ENCODE measurements around the gene PLEKHS1. TPM values are rescaled to one million over a fixed set of nuclear protein-coding genes. Genes with fewer than 3 reads are reported as not detected.

Gene PLEKHS1
- total RNA-seq, 4 donors from 2014 or later, result 0.12 to 1.1 TPM; not detected in 2

GRCh38 chr10:113746217-113746957 is 5.1 kb upstream of the PLEKHS1 start:
- TF ChIP-seq CTCF (IDR thresholded peaks at IDR 0.05) (no peak), POLR2AphosphoS5 (IDR thresholded peaks at IDR 0.05) (no peak), EP300 (IDR thresholded peaks at IDR 0.05) (no peak), POLR2A (IDR thresholded peaks at IDR 0.05) (no peak)
- H3K9me3 ChIP-seq, result no peaks in the 10 kb centered on the region
- no peaks in the 10 kb centered on the region for H3K36me3 ChIP-seq
- ATAC-seq, result no peak
- no peaks in the 10 kb centered on the region for H3K27me3 ChIP-seq
- no peak overlapping the region for H3K4me3 ChIP-seq
- peaks cover 0 to 4% (median 0%) of the 10 kb centered on the region in 3 donors for H3K4me1 ChIP-seq
- no peak overlapping the region for H3K27ac ChIP-seq
- 59% methylated on average over 3 of the region's 3 CpGs; no CpG with 5 or more reads in 1 of the 2 donors for WGBS, 2 donors (ENCODE audit: low coverage in 1 of 2)

DNA sequence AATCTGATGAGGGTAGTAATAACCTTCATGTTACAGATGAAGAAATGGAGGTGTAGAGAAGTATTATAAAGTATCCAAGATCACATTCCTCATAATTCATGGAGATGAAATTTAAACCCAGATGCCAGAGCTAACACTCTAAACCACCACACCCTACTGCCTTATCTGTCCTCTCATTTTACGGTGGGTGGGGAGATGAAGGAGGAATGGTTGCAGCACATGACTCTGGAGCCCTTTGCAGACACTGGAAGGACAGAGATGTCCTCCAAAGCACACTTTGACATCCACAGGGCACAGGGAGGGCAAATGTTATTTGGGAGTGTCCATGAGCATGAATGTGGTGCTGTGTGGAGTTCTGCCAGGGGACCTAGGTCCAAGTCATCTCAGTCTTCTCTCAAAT is 1.1 kb downstream of the PLEKHS1 start:
- ATAC-seq, result no peak
- no peaks in the 10 kb centered on the region for H3K36me3 ChIP-seq
- no peak for TF ChIP-seq POLR2A (IDR thresholded peaks at IDR 0.05)
- TF ChIP-seq CTCF (IDR thresholded peaks at IDR 0.05), result no peak
- TF ChIP-seq POLR2AphosphoS5 (IDR thresholded peaks at IDR 0.05), result no peak
- TF ChIP-seq EP300 (IDR thresholded peaks at IDR 0.05), result no peak
- no peak overlapping the region for H3K4me3 ChIP-seq
- H3K4me1 ChIP-seq, result no peaks in the 10 kb centered on the region
- no peak overlapping the region for H3K27ac ChIP-seq
- H3K9me3 ChIP-seq, result no peaks in the 10 kb centered on the region
- 86 to 100% methylated on average over 1 of the region's 1 CpG for WGBS, 2 donors (ENCODE audit: low coverage in 1 of 2)
- H3K27me3 ChIP-seq, result no peaks in the 10 kb centered on the region

DNA sequence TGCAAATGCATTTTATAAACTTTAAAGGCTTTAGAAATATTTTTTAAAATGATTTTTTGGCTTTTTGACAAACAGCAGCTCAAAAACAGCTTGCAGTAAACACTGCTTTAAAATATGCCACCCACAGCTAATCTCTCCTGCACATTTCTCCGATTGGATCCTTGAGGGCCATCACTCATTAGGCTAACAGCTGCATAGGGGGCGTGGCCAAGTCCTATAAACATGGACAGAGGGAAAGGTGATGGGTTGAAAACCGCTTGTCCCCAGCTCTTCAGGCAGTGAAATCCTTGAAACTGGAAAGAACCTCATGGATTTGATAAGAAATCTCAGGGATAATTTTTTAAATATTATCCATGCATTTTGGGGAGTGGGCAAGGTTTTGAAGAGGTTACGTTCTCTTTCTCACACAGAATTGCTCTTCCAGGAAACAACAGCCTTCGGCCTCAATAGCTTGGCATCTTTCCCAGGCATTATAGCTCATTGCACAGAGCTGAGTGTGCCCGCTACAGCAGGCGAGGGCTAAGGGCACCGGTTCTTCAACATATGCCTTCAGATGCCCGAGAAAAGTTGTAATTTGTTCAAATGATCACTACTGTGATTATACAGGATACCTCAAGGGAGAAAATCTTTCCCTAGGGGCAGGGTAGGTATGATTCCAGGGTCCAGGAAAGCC is 1.7 kb downstream of the PLEKHS1 start:
- Histone ChIP-seq H3K4me3 (no peak overlapping the region), H3K4me1 (no peaks in the 10 kb centered on the region), H3K27ac (no peak overlapping the region), H3K36me3 (no peaks in the 10 kb centered on the region), H3K9me3 (no peaks in the 10 kb centered on the region), H3K27me3 (no peaks in the 10 kb centered on the region)
- TF ChIP-seq POLR2A (IDR thresholded peaks at IDR 0.05) (no peak), POLR2AphosphoS5 (IDR thresholded peaks at IDR 0.05) (no peak), EP300 (IDR thresholded peaks at IDR 0.05) (no peak), CTCF (IDR thresholded peaks at IDR 0.05) (no peak)
- ATAC-seq, result no peak
- WGBS, 2 donors (ENCODE audit: low coverage in 1 of 2), result 50% methylated on average over 7 to 8 of the region's 9 CpGs

- H3K27me3 ChIP-seq, result no peaks in the 10 kb centered on the region
- no peak for ATAC-seq
- 85 to 90% methylated on average over 2 of the region's 3 CpGs for WGBS, 2 donors (ENCODE audit: low coverage in 1 of 2)
- TF ChIP-seq EP300 (IDR thresholded peaks at IDR 0.05) (no peak), CTCF (IDR thresholded peaks at IDR 0.05) (no peak)
- H3K4me1 ChIP-seq, result no peaks in the 10 kb centered on the region
- H3K4me3 ChIP-seq, result no peak overlapping the region
- H3K27ac ChIP-seq, result no peak overlapping the region
- no peaks in the 10 kb centered on the region for H3K9me3 ChIP-seq
- no peaks in the 10 kb centered on the region for H3K36me3 ChIP-seq
Observed at GRCh38 chr10:113754125-113754524, 2.6 kb downstream of the PLEKHS1 start.

DNA sequence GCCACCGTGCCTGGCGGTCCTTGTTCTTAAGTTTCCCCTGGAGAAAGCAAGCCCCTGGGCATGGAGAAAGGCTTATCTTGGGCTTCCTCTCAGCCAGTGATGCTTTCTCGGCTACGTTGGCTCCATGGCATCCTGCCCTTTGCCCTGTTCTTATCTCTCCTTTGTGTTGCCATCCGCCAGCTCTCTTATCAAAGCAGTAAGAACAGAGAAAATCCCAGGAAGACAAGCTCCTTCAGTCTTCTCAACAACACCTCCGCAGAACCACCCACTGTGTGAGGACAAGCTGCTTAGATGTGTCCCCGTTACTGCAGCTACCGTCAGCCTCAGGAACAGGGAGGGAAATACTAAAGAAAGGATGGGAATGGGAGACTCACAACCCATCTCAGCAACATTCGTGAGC is 3.3 kb downstream of the PLEKHS1 start:
- no peaks in the 10 kb centered on the region for H3K4me1 ChIP-seq
- TF ChIP-seq CTCF (IDR thresholded peaks at IDR 0.05), result no peak
- TF ChIP-seq EP300 (IDR thresholded peaks at IDR 0.05), result no peak
- no peak for TF ChIP-seq POLR2AphosphoS5 (IDR thresholded peaks at IDR 0.05)
- TF ChIP-seq POLR2A (IDR thresholded peaks at IDR 0.05), result no peak
- no peaks in the 10 kb centered on the region for H3K27me3 ChIP-seq
- no peak overlapping the region for H3K27ac ChIP-seq
- H3K36me3 ChIP-seq, result no peaks in the 10 kb centered on the region
- no peak for ATAC-seq
- WGBS, 2 donors (ENCODE audit: low coverage in 1 of 2), result 78 to 100% methylated on average over 3 to 5 of the region's 9 CpGs
- H3K9me3 ChIP-seq, result no peaks in the 10 kb centered on the region
- H3K4me3 ChIP-seq, result no peak overlapping the region

Data from gastroesophageal sphincter (tissue), 4 donors.